GM23338 (cell line): ENCODE measurements around the gene MEIS3.

ENCODE experiments used
- CREB1 ChIP-seq: fragments of 250-450 bp; sonication (Bioruptor Pico); IDR thresholded peaks from 2 replicates; pipeline ENCODE4 v1.5.0; 2020; ENCODE audit warnings: low read depth, mild to moderate bottlenecking, moderate library complexity
- EZH2 ChIP-seq: fragments of 200-600 bp; sonication (generic); IDR thresholded peaks from one replicate; pipeline ENCODE4 v1.8.0; 2017; ENCODE audit warnings: antibody characterized with exemption, mild to moderate bottlenecking, low read depth; ENCODE audit not compliant: unreplicated experiment
- EZH2phosphoT487 ChIP-seq: fragments of 200-600 bp; sonication (generic); IDR thresholded peaks from one replicate; pipeline ENCODE4 v1.8.1; 2018; ENCODE audit warnings: antibody characterized with exemption; ENCODE audit not compliant: unreplicated experiment
- JUNB ChIP-seq: IDR thresholded peaks from one replicate; pipeline ENCODE4 v1.6.1; 2016; ENCODE audit warnings: antibody characterized with exemption; ENCODE audit not compliant: unreplicated experiment
- NANOG ChIP-seq: IDR thresholded peaks from 2 replicates; pipeline ENCODE4 v1.6.1; 2016; ENCODE audit warnings: antibody characterized with exemption, borderline replicate concordance
- POLR2AphosphoS5 ChIP-seq: IDR thresholded peaks from 2 replicates; pipeline ENCODE4 v1.6.1; 2016; ENCODE audit warnings: antibody characterized with exemption, low read depth
- REST ChIP-seq: IDR thresholded peaks from one replicate; pipeline ENCODE4 v1.6.1; 2018; ENCODE audit warnings: antibody characterized with exemption; ENCODE audit not compliant: unreplicated experiment
- STAT1 ChIP-seq: IDR thresholded peaks from one replicate; pipeline ENCODE4 v1.6.1; 2016; ENCODE audit warnings: antibody characterized with exemption; ENCODE audit not compliant: unreplicated experiment
- ZNF331 ChIP-seq: fragments of 250-450 bp; sonication (Bioruptor Pico); IDR thresholded peaks from 2 replicates; pipeline ENCODE4 v1.5.0; 2020; ENCODE audit warnings: low read depth, mild to moderate bottlenecking, moderate library complexity
- TF ChIP-seq, protein P1 (sequence below), 2 experiments: fragments of 200-600 bp in 1 of 2; sonication (generic) in 1 of 2; conservative IDR thresholded peaks; 2 replicates each; pipeline versions ENCODE4 v1.5.1 to v1.6.1; 2016 to 2017; ENCODE audit warnings: antibody characterized with exemption in 2 of 2, low read depth in 2 of 2, mild to moderate bottlenecking in 2 of 2, moderate library complexity in 1 of 2
- TF ChIP-seq, protein P2 (sequence below): IDR thresholded peaks from 2 replicates; pipeline ENCODE4 v1.6.1; 2016; ENCODE audit warnings: antibody characterized with exemption

GRCh38 chr19:47408156-47408938 is 11.0 kb downstream of the MEIS3 start:
- TF ChIP-seq, protein P1, sequence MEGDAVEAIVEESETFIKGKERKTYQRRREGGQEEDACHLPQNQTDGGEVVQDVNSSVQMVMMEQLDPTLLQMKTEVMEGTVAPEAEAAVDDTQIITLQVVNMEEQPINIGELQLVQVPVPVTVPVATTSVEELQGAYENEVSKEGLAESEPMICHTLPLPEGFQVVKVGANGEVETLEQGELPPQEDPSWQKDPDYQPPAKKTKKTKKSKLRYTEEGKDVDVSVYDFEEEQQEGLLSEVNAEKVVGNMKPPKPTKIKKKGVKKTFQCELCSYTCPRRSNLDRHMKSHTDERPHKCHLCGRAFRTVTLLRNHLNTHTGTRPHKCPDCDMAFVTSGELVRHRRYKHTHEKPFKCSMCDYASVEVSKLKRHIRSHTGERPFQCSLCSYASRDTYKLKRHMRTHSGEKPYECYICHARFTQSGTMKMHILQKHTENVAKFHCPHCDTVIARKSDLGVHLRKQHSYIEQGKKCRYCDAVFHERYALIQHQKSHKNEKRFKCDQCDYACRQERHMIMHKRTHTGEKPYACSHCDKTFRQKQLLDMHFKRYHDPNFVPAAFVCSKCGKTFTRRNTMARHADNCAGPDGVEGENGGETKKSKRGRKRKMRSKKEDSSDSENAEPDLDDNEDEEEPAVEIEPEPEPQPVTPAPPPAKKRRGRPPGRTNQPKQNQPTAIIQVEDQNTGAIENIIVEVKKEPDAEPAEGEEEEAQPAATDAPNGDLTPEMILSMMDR (conservative IDR thresholded peaks at IDR 0.05; ENCODE audit: low read depth in 2 of 2): no peak
- TF ChIP-seq CREB1 (CRISPR knock-in tag): no peak
- no peak for TF ChIP-seq EZH2
- TF ChIP-seq JUNB: no peak
- TF ChIP-seq POLR2AphosphoS5: no peak
- TF ChIP-seq EZH2phosphoT487: no peak
- no peak for TF ChIP-seq REST
- TF ChIP-seq, protein P2, sequence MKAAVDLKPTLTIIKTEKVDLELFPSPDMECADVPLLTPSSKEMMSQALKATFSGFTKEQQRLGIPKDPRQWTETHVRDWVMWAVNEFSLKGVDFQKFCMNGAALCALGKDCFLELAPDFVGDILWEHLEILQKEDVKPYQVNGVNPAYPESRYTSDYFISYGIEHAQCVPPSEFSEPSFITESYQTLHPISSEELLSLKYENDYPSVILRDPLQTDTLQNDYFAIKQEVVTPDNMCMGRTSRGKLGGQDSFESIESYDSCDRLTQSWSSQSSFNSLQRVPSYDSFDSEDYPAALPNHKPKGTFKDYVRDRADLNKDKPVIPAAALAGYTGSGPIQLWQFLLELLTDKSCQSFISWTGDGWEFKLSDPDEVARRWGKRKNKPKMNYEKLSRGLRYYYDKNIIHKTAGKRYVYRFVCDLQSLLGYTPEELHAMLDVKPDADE: no peak
- no peak for TF ChIP-seq NANOG
- TF ChIP-seq STAT1: no peak
- TF ChIP-seq ZNF331 (CRISPR knock-in tag): no peak
